Amniotic stem cell (primary cell): ENCODE results near the gene CPZ.

Experiments
- DNase-seq: peaks from one replicate; lab custom pipeline; 2025; lab: John Stamatoyannopoulos, UW

Gene CPZ

DNA sequence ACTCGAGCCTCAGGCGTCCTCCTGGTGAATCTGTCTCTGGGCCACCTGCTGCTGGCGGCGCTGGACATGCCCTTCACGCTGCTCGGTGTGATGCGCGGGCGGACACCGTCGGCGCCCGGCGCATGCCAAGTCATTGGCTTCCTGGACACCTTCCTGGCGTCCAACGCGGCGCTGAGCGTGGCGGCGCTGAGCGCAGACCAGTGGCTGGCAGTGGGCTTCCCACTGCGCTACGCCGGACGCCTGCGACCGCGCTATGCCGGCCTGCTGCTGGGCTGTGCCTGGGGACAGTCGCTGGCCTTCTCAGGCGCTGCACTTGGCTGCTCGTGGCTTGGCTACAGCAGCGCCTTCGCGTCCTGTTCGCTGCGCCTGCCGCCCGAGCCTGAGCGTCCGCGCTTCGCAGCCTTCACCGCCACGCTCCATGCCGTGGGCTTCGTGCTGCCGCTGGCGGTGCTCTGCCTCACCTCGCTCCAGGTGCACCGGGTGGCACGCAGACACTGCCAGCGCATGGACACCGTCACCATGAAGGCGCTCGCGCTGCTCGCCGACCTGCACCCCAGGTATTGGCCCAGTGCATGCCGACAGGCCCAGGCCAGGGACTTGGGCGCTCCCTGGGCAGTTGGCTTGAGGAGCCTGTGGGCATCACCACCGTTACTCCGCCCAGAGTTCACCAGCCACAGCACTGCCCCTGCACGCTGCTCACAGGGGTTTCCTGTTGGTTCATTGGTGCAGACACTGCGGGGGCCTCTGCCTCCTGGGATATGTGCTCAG lies 11.3 kb upstream of the CPZ start:
- no peak for DNase-seq

DNA sequence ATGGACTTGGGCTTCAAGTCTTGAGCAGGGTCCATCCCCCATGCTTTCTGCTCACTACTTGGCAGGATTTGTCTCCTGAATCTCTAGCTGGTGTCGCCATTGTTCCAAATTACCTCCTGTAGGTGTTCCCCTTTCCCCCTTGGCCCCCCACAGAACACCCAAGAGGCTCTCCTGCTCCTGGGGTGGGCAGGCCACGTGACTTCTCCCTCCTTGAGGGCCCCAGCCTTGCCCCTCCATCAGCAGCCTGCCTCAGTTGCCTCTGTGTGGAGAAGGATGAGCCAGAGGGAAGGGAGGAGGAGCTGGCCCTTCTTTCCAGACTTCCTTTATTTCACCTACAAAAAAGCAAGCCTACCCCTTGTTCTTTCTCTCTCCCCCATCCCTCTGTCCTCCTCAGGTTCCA lies 10.5 kb upstream of the CPZ start:
- no peak for DNase-seq

DNA sequence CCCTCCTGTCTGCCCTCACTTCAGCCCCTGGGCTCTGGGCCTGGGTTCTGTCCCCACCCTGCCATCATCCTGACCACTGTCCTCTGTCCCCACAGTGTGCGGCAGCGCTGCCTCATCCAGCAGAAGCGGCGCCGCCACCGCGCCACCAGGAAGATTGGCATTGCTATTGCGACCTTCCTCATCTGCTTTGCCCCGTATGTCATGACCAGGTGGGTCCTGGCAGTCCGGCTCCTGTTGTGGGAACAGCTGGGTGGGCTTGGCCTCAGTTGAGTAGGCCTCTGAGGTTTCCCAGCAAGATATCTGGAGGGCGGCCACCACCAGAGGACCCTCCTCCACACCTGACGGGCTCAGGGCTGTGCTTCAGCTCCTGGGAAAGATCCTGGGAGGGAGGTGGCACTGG lies 10.1 kb upstream of the CPZ start:
- DNase-seq, result no peak

DNA sequence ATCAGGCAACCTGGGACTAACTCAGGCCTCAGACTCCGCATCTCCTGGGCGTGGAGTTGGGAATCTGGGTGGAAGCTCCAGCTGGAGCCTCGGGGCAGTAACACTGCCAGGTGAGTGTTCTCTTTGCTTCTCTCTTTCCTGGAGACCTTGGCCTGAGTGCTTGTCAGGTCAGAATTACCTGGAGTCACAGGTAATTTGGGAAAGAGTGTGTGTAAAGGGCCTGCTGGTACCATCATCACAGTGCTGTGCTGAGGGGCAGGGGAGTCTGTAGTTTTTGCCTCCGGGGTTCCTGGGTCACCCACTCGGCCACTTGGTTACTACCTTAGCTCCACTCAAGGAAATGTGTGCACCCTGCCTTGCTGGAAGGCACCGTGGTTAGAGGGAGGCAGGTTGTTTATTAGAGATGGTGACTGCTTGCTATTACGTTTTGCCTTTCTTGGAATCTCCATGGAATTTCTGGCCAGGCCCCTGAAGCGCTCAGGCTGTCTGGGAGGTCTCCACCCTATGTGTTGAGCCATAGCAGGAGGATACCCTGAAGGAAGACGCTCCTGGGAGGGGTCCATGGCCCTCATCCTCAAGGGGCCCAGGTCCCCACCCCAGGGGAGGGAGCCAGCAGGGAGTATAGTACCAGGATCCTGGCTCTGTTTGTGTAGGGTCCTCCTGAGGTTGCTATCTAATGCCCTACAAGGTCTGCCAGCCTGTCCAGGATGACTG lies 9.5 kb upstream of the CPZ start:
- no peak for DNase-seq

DNA sequence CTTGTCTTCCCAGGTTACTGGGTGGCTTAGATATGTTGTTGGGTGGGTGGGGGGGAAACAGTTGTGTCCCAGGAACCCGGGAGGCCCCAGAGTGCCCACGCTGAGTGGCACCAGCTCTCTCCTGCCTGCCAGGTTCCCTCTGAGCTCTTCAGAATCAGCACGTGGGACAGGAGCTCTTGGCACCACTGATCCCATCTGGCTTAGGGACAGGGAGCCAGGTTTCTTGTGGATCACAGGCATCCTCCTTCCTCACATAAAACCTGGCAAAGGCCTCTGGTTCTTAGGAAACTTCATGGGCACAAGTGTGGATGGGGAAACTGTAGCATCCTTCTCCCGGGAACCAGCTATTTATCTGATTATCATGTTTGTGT lies 8.9 kb upstream of the CPZ start:
- no peak for DNase-seq

DNA sequence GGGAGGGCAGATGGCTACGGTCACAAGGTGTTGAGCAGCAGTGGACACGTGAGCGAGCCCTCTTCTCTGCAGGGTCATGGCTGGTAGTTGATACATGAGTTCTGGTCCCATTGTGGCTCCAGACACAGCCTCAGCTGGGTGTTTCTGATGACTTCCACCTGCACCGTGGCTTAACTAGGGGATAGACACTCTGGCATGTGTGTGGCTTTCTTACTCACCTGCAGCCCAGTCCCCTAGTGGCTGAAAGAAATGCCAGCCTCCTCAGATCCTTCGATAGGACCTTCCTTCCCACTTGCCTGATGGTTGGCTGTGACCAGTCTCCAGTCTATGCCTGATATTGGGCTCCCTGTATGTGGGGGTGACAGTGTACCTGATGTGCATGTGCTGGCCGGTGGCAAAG lies 7.4 kb upstream of the CPZ start:
- DNase-seq, result no peak

DNA sequence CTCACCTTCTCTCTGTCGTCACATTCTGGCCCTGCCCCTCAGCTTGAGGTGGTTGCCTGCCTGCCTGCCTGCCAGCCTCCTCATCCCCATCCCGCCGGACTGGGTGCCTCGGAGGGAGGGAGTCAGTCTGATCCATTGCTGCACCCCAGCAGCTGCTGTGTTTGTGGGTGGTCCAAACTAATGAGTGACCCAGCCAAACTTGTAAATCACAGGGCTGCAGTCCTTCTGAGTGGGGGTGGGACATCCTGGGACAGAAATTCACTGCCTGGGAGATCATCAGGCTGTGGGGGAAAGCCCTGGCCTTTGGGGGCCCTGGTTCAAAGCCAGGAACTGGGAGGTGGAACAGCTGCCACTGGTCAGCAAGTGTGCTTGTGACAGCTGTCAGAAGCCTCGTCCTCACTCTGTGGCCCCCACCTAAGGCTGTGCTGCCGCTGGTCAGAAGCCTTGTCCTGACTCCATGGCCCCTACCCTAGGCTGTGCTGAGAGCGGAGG lies 6.8 kb upstream of the CPZ start:
- no peak for DNase-seq

DNA sequence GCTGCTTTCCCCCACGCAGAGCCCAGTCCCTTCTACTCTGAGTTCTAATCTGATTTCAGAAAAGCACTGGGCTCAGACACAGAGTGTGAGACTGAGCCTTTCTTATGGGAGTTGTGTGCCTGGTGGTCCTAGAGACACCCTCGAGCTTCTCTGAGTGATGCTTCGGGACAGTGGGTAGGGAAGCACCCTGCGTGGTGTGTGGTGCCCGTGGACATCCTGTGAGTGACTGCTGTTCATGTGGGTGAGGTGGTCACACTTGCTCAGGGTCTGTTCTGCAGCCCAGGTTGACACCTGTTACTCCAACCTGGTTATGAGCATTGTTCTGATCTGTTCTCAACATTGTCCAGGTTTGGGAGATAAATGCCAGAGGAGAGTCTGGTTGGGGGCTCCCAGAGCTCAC lies 6.3 kb upstream of the CPZ start:
- DNase-seq, result no peak

DNA sequence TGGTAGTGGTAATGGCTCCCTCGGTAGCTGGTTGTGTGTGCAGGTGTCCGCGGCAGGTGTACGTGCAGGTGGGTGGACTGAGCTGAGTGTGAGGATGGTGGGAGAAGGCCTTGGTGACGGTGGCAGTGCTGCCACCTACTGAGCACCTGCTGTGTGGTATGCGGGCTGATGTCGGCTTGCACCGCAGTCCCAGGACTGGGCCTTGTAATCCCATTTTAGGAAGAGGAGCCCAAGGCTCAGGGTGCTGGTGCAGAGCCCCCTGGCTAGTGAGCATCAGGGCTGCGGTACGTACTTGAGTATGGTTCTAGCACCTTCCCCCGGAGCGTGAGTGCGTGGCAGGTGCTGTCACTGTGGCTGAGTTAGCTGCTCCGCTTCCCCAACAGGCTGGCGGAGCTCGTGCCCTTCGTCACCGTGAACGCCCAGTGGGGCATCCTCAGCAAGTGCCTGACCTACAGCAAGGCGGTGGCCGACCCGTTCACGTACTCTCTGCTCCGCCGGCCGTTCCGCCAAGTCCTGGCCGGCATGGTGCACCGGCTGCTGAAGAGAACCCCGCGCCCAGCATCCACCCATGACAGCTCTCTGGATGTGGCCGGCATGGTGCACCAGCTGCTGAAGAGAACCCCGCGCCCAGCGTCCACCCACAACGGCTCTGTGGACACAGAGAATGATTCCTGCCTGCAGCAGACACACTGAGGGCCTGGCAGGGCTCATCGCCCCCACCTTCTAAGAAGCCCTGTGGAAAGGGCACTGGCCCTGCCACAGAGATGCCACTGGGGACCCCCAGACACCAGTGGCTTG lies 5.7 kb upstream of the CPZ start:
- no peak for DNase-seq

DNA sequence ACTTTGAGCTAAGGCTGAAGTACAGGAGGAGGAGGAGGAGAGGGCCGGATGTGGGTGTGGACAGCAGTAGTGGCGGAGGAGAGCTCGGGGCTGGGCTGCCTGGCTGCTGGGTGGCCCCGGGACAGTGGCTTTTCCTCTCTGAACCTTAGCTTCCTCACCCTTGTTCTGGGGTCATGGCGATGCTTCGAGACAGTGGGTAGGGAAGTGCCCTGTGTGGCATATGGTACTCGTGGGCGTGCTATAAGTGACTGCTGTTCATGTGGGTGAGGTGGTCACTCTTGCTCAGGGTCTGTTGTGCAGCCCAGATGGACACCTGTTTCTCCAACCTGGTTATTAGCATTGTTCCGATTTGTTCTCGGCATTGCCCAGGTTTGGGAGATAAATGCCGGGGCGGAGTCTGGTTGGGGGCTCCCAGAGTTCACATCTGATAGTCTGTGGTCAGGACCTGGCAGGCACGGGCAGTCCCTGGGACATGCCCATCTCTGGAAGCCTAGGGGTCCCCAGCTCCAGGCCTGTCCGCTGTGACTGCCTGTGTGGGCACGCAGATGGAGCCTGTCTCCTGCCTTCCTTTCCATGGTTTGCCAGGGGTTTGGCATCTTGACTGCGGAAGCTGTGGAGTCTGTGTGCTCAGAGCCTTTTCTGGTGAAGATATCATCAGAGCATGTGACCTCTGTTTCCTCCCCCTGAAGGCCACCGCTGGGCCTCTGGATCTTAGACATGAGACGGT lies 4.9 kb upstream of the CPZ start:
- DNase-seq, result no peak

DNA sequence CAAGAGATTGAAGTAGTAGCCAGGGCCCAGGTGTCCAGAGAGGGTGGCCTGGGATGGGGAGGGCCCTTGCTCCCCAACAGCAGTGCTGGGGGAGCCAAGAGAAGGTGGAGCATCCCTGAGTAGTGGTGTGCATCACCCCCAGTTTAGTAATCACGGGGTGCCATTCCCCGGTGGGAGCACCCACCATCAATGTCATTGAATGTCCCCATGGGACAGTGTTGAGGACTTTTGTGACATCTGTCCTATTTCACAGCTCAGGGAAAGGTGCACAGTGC lies 4.4 kb upstream of the CPZ start:
- DNase-seq, result no peak

DNA sequence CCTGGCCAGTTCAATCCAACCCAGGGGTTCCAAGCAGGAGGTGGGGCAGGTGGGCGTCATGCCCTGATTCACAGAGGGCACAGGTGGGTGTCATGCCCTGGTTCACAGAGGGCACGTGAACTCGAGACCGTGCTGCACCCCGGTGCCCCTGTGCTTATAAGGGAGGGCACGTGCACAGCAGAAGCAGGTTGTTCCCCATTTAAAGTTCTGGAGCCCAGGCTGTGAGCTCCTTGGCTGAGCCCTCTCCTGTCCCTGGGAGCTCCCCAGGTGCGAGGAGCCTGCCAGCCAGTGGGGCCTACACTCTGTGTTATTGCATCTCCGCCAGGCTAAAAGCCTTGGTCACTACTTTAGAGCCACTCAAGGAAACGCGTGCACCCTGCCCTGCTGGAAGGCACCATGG lies 3.2 kb upstream of the CPZ start:
- no peak for DNase-seq

DNA sequence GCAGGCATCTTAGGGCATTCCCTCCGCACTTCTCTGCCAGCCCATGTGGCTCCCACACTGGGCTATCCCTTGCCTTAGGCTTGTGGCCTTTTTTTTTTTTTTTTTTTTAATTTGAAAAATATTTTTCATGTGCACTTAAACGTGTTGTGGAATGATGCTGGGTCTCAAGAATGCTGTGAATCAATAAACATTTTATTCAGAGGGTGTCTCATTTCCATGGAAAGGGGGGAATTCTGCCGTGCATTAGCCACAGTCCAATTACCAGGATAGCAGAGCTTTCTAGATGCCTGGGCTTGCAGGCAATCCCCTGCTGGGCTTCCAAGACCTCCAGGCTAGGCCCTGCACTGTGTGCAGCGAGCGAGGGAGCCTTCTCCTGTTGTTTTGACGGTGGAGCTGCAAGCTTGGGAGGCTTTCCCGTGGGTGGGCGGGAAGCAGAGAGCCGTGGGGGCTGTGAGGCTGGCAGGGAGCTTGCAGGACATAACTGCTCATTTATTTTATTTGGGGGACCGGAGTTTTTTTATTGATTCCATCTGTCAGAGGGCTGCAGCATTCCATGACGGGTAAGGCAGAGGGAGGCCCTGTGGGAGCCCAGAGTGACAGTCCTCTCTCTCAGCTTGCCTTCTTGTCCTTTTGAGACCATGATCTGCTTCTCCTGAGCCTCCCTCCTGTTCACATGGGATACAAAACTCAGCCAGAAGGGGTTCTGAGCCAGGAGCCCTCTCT lies 2.6 kb upstream of the CPZ start:
- DNase-seq, result no peak

DNA sequence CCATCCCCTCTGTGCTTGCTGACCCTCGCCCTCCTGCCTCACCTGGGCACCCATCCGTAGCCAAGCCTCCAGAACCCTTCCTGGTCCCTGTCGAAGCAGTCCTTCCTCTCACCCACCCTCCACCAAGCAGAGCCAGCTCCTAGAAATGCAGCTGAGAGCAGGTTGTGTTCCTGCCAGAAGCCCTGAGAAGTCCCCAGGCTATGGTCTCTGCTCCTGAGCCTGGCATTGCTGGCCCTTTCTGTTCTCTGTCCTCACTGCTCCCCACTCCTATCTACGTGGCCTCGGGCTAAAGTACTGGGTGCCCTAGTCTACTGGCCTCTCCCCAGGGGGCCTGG lies 2.1 kb upstream of the CPZ start:
- no peak for DNase-seq

DNA sequence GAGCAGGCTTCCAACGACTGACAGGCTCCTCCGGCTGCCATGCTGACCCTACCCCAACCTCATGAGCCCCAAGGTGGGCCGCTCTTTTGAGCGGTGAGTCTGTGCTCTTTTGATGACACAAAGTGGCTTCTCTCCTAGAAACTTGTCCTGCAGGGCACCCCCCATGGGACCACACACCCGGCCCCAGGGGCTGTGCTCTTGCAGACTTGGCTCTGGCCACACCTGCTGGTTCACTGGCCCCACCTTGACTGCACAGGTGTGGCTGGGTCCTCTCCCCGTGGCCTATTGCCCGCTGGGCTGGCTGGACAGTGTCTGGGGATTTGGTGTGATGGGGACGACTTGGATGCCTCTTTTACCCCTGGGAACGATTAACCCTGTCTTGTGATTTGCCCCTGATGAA lies 1.5 kb upstream of the CPZ start:
- DNase-seq, result no peak

DNA sequence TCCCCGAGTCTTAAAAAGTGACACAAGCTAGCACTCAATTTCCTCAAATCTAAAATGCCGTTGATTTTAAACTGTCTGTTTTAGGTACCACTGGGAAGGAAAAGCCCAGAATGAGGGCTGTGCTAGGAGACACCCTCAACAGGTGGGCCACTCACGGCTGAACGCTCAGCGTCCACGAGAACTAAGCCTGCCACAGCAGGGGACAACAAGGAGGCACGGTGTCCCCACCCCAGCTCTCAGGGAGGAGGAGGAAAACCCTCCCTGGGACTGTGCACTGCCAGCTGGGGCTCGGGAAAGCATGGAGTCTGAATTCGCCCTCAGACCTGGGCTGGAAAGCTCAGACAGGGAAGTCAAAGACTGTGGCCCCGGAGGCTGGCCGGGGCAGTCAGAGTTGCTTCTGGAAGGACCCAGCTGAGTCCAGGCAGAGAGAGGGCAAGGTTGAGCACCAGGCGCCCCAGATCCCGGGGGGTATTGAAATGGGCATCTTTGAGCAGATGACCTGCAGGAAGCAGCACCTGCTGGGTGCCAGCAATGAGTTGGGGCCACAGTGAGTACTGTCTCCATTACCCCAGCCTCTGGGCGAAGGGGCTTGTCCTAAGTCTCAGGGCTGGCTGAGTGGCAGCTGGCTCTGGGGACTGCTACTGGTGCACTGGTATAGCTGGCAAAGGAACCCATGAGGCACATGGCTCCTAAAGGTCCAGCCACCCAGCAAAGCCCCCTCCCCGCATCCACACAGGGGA lies 769 bp upstream of the CPZ start:
- DNase-seq, result no peak

DNA sequence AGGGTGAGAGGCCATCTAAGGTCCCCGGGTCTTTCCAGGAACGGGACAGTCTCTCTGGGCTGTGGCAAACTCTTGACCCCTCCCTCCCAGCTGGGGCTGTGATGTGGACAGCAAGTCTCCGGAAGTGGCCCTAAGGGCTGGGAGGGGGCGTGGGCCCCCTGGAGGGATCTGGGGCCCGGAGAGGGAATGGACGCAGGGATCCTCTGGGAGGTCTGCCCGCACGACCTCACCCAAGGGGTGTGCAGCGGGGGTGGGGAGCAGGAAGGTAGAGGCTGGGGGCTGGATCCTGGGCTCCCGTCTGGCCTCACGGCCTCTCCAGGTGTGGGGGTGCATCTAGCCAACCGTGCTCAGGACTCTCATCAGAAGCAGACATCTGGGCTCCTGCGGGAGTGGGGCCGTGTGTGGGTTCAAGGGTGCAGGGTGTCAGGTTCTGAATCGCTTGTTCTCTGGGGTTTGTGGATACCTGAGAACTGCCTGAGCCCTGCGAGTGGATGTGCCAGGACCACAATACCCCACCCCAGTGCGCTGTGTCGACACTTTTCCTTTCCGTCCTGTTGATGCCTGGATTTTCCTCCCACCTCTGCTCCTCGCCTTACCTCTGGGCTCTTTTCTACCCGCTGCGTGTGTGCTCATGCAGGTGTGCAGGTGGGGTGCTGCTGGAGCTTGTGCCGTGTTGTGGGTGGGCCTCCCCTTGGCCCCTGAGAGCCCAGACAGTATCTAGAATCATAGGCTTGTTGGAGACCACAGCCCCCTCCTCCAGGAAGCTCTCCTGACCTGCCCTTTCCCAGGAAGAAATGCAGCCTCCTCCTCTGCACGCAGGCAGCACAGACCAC lies 915 bp downstream of the CPZ start:
- no peak for DNase-seq

DNA sequence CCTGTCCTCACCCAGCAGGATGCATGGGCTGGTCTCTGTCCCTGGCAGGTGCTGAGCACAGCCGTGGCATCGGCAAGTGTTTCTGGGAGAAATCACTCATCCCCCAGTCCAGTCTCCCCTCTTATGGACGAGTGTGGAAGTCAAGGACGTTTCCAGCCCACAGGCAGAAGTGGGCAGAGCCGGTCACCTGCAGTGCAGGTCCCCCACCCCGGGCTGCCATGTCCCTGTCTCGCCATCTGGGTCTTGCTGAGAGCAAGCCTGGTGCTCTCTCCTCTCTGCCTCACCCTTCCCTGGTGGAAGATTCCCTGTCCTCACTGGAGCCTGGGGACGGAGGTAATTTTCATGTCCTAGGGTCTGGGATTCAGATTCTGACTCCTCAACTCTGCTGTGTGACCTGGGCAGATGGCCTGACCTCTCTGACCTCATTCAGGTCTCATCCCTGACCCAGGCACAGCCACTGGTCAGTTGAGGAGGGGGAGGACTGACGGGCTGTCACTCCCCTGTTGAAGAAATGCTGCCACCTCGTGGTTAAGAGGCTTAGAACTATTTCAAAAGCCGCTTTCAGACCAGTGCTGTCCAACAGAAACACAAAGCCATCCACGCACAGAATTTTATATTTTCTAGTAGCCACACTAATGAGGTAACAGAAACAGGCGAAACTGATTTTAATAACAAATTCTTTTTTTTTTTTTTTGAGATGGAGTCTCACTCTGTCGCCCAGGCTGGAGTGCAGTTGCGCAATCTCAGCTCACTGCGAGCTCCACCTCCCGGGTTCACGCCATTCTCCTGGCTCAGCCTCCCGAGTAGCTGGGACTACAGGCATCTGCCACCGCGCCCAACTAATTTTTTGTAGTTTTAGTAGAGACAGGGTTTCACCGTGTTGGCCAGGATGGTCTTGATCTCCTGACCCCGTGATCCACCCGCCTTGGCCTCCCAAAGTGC lies 1.8 kb downstream of the CPZ start:
- DNase-seq, result peak; percentile 65
